Measurements from ENCODE around the gene IPO4. TPM values are rescaled to one million over a fixed set of nuclear protein-coding genes. Genes with fewer than 3 reads are reported as not detected.

Gene IPO4
- total and polyA plus RNA-seq, 2 experiments from 2014 or later: 34.2 to 105 TPM

DNA sequence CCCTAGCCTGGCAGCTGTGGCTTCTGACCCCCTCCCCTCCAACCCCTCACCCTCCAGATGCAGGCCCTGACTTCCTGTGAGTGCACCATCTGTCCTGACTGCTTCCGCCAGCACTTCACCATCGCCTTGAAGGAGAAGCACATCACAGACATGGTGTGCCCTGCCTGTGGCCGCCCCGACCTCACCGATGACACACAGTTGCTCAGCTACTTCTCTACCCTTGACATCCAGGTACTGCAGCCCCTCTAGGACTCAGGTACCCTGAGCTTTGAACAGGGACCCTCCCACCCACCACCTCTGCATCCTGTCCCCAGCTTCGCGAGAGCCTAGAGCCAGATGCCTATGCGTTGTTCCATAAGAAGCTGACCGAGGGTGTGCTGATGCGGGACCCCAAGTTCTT lies 33.5 kb downstream of the IPO4 start (continued):
- TF ChIP-seq, protein P1, sequence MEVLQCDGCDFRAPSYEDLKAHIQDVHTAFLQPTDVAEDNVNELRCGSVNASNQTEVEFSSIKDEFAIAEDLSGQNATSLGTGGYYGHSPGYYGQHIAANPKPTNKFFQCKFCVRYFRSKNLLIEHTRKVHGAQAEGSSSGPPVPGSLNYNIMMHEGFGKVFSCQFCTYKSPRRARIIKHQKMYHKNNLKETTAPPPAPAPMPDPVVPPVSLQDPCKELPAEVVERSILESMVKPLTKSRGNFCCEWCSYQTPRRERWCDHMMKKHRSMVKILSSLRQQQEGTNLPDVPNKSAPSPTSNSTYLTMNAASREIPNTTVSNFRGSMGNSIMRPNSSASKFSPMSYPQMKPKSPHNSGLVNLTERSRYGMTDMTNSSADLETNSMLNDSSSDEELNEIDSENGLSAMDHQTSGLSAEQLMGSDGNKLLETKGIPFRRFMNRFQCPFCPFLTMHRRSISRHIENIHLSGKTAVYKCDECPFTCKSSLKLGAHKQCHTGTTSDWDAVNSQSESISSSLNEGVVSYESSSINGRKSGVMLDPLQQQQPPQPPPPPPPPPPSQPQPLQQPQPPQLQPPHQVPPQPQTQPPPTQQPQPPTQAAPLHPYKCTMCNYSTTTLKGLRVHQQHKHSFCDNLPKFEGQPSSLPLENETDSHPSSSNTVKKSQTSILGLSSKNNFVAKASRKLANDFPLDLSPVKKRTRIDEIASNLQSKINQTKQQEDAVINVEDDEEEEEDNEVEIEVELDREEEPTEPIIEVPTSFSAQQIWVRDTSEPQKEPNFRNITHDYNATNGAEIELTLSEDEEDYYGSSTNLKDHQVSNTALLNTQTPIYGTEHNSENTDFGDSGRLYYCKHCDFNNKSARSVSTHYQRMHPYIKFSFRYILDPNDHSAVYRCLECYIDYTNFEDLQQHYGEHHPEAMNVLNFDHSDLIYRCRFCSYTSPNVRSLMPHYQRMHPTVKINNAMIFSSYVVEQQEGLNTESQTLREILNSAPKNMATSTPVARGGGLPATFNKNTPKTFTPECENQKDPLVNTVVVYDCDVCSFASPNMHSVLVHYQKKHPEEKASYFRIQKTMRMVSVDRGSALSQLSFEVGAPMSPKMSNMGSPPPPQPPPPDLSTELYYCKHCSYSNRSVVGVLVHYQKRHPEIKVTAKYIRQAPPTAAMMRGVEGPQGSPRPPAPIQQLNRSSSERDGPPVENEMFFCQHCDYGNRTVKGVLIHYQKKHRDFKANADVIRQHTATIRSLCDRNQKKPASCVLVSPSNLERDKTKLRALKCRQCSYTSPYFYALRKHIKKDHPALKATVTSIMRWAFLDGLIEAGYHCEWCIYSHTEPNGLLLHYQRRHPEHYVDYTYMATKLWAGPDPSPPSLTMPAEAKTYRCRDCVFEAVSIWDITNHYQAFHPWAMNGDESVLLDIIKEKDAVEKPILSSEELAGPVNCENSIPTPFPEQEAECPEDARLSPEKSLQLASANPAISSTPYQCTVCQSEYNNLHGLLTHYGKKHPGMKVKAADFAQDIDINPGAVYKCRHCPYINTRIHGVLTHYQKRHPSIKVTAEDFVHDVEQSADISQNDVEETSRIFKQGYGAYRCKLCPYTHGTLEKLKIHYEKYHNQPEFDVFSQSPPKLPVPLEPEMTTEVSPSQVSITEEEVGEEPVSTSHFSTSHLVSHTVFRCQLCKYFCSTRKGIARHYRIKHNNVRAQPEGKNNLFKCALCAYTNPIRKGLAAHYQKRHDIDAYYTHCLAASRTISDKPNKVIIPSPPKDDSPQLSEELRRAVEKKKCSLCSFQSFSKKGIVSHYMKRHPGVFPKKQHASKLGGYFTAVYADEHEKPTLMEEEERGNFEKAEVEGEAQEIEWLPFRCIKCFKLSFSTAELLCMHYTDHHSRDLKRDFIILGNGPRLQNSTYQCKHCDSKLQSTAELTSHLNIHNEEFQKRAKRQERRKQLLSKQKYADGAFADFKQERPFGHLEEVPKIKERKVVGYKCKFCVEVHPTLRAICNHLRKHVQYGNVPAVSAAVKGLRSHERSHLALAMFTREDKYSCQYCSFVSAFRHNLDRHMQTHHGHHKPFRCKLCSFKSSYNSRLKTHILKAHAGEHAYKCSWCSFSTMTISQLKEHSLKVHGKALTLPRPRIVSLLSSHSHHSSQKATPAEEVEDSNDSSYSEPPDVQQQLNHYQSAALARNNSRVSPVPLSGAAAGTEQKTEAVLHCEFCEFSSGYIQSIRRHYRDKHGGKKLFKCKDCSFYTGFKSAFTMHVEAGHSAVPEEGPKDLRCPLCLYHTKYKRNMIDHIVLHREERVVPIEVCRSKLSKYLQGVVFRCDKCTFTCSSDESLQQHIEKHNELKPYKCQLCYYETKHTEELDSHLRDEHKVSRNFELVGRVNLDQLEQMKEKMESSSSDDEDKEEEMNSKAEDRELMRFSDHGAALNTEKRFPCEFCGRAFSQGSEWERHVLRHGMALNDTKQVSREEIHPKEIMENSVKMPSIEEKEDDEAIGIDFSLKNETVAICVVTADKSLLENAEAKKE (CRISPR knock-in tag; IDR thresholded peaks at IDR 0.05): no peak

- H4K20me1 ChIP-seq (replicated peaks; ENCODE audit: insufficient read depth): peaks cover 12% of the 10 kb centered on the region; the same call in 1 of the 2 replicates
- H3K27me3 ChIP-seq (ENCODE audit: insufficient read depth): no peaks in the 10 kb centered on the region
- peaks cover 23% of the 10 kb centered on the region for H3K79me2 ChIP-seq (replicated peaks; ENCODE audit: insufficient read depth)
- Mint-ChIP-seq H3K4me3 (no peak overlapping the region), H3K9me3 (no peaks in the 10 kb centered on the region; the same call in 2 of the 3 replicates), H3K27ac (no peak overlapping the region), H3K27me3 (ENCODE audit: insufficient read depth, low read depth, poor library complexity) (peaks cover 11% of the 10 kb centered on the region), H3K36me3 (ENCODE audit: low read depth) (peaks cover 72% of the 10 kb centered on the region), H3K4me1 (peaks cover 10% of the 10 kb centered on the region; the same call in 2 of the 3 replicates)
- no peaks in the 10 kb centered on the region for H3K9me2 ChIP-seq (ENCODE audit: insufficient read depth)
- no peak overlapping the region for H2AFZ ChIP-seq
- H3K4me1 ChIP-seq (ENCODE audit: insufficient read depth): peaks cover 6% of the 10 kb centered on the region; the same call in 1 of the 2 replicates
- H3K4me2 ChIP-seq: no peak overlapping the region
- H3K27ac ChIP-seq (ENCODE audit: low read depth): no peak overlapping the region
- DNase-seq (ENCODE audit: low spot score): no peak
- H3K36me3 ChIP-seq (ENCODE audit: insufficient read depth): peaks cover 33% of the 10 kb centered on the region
- no peak for ATAC-seq
- no peak overlapping the region for H3K4me3 ChIP-seq
- H3F3A ChIP-seq (replicated peaks; ENCODE audit: low read depth): no peaks in the 10 kb centered on the region
- no peak for TF ChIP-seq ZNF331 (CRISPR knock-in tag; IDR thresholded peaks at IDR 0.05; ENCODE audit: low read depth)
- TF ChIP-seq EZH2 (IDR thresholded peaks at IDR 0.05; ENCODE audit: low read depth, unreplicated experiment): no peak
- no peak for TF ChIP-seq STAT1 (IDR thresholded peaks at IDR 0.05; ENCODE audit: unreplicated experiment)
- TF ChIP-seq POLR2AphosphoS5 (IDR thresholded peaks at IDR 0.05; ENCODE audit: low read depth): no peak
- TF ChIP-seq ETS1 (IDR thresholded peaks at IDR 0.05): no peak
- TF ChIP-seq, protein P2, sequence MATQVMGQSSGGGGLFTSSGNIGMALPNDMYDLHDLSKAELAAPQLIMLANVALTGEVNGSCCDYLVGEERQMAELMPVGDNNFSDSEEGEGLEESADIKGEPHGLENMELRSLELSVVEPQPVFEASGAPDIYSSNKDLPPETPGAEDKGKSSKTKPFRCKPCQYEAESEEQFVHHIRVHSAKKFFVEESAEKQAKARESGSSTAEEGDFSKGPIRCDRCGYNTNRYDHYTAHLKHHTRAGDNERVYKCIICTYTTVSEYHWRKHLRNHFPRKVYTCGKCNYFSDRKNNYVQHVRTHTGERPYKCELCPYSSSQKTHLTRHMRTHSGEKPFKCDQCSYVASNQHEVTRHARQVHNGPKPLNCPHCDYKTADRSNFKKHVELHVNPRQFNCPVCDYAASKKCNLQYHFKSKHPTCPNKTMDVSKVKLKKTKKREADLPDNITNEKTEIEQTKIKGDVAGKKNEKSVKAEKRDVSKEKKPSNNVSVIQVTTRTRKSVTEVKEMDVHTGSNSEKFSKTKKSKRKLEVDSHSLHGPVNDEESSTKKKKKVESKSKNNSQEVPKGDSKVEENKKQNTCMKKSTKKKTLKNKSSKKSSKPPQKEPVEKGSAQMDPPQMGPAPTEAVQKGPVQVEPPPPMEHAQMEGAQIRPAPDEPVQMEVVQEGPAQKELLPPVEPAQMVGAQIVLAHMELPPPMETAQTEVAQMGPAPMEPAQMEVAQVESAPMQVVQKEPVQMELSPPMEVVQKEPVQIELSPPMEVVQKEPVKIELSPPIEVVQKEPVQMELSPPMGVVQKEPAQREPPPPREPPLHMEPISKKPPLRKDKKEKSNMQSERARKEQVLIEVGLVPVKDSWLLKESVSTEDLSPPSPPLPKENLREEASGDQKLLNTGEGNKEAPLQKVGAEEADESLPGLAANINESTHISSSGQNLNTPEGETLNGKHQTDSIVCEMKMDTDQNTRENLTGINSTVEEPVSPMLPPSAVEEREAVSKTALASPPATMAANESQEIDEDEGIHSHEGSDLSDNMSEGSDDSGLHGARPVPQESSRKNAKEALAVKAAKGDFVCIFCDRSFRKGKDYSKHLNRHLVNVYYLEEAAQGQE (IDR thresholded peaks at IDR 0.05; ENCODE audit: unreplicated experiment): no peak
- no peak for TF ChIP-seq CTCF (conservative IDR thresholded peaks at IDR 0.05; ENCODE audit: low read depth in 2 of 2)
- no peak for TF ChIP-seq JUNB (IDR thresholded peaks at IDR 0.05; ENCODE audit: unreplicated experiment)
- no peak for TF ChIP-seq ZNF114 (CRISPR knock-in tag; IDR thresholded peaks at IDR 0.05)
- TF ChIP-seq EZH2phosphoT487 (IDR thresholded peaks at IDR 0.05; ENCODE audit: unreplicated experiment): no peak
- TF ChIP-seq CREB1 (CRISPR knock-in tag; IDR thresholded peaks at IDR 0.05; ENCODE audit: low read depth): no peak
These were observed 37.1 kb downstream of the IPO4 start for GRCh38 chr14:24151404-24152080.
